ENCODE measurements around the gene C1QA. TPM values are rescaled to one million over a fixed set of nuclear protein-coding genes. Genes with fewer than 3 reads are reported as not detected.

Gene C1QA
- total RNA-seq, 4 donors from 2014 or later = 38.9 to 120 (median 65.3) TPM

DNA sequence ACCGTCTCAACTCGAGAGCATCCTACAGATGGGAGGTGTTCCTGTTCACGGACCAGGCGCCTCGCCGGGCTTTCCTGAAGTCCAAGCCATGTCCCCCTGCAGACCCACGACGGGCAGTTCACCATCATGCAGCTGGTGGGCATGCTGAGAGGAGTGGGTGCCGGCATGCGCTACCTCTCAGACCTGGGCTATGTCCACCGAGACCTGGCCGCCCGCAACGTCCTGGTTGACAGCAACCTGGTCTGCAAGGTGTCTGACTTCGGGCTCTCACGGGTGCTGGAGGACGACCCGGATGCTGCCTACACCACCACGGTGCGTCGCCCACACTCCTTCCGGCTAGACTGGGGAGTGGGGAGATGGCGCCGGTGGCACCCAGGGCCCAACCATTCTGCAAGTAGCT is 37.7 kb upstream of the C1QA start:
- Histone ChIP-seq H3K27ac (no peak overlapping the region), H3K9me3 (no peaks in the 10 kb centered on the region), H3K4me1 (peaks cover 0 to 3% of the 10 kb centered on the region in 2 donors), H3K36me3 (no peaks in the 10 kb centered on the region), H3K4me3 (replicated peaks in 1 of 3) (no peak overlapping the region), H3K27me3 (no peaks in the 10 kb centered on the region)
- intact Hi-C loops (cut with DNase I) = no loop called here
- no peak for DNase-seq
- 61 to 79% methylated on average over 12 to 15 of the region's 24 CpGs for WGBS, 2 donors
- TF ChIP-seq POLR2A (IDR thresholded peaks at IDR 0.05) = no peak

DNA sequence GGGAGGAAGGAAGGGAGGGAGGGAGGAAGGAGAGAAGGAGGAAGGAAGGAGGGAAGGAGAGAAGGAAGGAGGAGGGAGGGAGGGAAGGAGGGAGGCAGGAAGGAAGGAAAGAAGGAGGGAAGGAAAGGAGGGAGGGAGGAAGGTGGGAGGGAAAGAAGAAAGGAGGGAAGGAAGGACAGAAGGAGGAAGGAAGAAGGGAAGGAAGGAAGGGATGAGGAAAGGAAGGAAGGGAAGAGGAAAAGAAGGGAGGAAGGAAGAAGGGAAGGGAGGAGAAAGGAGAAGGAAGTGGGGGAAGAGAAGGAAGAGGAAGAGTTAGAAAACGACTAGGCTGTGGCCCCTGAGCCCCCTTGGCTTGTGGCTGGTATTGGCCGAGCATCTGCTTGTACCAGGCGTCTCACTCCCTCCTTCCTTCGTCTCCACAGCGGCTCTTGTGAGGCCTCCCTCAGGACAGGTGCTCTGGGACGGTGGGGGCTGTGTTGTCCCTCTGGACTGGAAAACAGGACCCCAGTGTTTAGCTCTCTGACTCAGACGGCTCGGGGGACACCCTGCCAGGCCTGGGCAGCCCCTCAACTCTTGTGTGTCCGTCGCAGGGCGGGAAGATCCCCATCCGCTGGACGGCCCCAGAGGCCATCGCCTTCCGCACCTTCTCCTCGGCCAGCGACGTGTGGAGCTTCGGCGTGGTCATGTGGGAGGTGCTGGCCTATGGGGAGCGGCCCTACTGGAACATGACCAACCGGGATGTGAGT is 36.2 kb upstream of the C1QA start:
- Histone ChIP-seq H3K9me3 (no peaks in the 10 kb centered on the region), H3K27ac (no peak overlapping the region), H3K4me1 (peaks cover 0 to 3% of the 10 kb centered on the region in 2 donors), H3K36me3 (no peaks in the 10 kb centered on the region), H3K27me3 (no peaks in the 10 kb centered on the region), H3K4me3 (replicated peaks in 1 of 3) (no peak overlapping the region)
- intact Hi-C loops (cut with DNase I) = no loop called here
- peak in 1 of 2 donors; percentile 10 for DNase-seq
- 50% methylated on average over 6 to 12 of the region's 22 CpGs for WGBS, 2 donors
- no peak for TF ChIP-seq POLR2A (IDR thresholded peaks at IDR 0.05)
- TF ChIP-seq, protein P1, sequence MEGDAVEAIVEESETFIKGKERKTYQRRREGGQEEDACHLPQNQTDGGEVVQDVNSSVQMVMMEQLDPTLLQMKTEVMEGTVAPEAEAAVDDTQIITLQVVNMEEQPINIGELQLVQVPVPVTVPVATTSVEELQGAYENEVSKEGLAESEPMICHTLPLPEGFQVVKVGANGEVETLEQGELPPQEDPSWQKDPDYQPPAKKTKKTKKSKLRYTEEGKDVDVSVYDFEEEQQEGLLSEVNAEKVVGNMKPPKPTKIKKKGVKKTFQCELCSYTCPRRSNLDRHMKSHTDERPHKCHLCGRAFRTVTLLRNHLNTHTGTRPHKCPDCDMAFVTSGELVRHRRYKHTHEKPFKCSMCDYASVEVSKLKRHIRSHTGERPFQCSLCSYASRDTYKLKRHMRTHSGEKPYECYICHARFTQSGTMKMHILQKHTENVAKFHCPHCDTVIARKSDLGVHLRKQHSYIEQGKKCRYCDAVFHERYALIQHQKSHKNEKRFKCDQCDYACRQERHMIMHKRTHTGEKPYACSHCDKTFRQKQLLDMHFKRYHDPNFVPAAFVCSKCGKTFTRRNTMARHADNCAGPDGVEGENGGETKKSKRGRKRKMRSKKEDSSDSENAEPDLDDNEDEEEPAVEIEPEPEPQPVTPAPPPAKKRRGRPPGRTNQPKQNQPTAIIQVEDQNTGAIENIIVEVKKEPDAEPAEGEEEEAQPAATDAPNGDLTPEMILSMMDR (IDR thresholded peaks at IDR 0.05) = no peak

DNA sequence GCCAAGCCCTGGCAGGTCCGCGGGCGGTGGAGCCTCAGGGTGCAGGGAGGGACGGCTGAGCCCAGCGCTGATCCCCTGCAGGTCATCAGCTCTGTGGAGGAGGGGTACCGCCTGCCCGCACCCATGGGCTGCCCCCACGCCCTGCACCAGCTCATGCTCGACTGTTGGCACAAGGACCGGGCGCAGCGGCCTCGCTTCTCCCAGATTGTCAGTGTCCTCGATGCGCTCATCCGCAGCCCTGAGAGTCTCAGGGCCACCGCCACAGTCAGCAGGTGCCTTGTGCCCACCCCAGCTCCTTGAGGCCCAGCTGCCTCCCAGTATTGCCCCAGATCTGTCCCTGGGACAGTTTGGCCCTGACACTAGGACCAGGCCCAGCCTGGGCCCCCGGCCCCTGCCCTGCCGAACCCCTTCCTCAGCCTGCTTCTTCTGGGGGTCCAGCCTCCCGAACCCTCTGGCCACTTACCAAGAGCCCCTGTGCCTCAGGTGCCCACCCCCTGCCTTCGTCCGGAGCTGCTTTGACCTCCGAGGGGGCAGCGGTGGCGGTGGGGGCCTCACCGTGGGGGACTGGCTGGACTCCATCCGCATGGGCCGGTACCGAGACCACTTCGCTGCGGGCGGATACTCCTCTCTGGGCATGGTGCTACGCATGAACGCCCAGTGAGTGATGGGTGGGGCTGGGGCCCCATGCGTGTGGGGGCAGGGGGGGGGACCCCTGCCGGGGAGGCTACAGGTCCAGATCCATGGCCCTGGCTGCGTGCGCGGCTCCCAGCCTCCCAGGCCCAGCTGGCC is 35.4 kb upstream of the C1QA start:
- TF ChIP-seq, protein P1 (IDR thresholded peaks at IDR 0.05) = no peak
- TF ChIP-seq POLR2A (IDR thresholded peaks at IDR 0.05) = no peak
- Histone ChIP-seq H3K27me3 (no peaks in the 10 kb centered on the region), H3K36me3 (no peaks in the 10 kb centered on the region), H3K9me3 (no peaks in the 10 kb centered on the region), H3K4me3 (replicated peaks in 1 of 3) (no peak overlapping the region), H3K4me1 (peaks cover 0 to 3% of the 10 kb centered on the region in 2 donors), H3K27ac (no peak overlapping the region)
- 62 to 65% methylated on average over 15 to 20 of the region's 39 CpGs for WGBS, 2 donors
- no peak for DNase-seq
- intact Hi-C loops (cut with DNase I) = no loop called here

DNA sequence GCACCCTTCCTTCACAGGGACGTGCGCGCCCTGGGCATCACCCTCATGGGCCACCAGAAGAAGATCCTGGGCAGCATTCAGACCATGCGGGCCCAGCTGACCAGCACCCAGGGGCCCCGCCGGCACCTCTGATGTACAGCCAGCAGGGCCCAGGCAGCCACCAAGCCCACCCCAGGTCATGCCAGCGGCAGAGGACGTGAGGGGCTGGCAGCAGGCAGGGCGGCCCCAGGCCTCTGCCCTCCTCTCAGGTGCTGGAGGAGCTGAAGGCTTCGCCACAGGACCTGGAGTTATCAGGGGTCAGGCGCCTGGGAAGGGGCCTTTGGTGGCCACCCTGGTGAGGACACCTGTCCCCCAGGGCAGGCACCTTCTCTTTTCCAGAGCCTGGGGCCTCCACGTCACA is 34.8 kb upstream of the C1QA start:
- 83 to 100% methylated on average over 2 to 3 of the region's 12 CpGs for WGBS, 2 donors
- no peaks in the 10 kb centered on the region for H3K9me3 ChIP-seq
- peaks cover 0 to 3% of the 10 kb centered on the region in 2 donors for H3K4me1 ChIP-seq
- intact Hi-C loops (cut with DNase I) = no loop called here
- H3K27me3 ChIP-seq = no peaks in the 10 kb centered on the region
- TF ChIP-seq, protein P1 (IDR thresholded peaks at IDR 0.05) = no peak
- no peak for TF ChIP-seq POLR2A (IDR thresholded peaks at IDR 0.05)
- DNase-seq = no peak
- no peaks in the 10 kb centered on the region for H3K36me3 ChIP-seq
- H3K4me3 ChIP-seq (replicated peaks in 1 of 3) = no peak overlapping the region
- no peak overlapping the region for H3K27ac ChIP-seq

DNA sequence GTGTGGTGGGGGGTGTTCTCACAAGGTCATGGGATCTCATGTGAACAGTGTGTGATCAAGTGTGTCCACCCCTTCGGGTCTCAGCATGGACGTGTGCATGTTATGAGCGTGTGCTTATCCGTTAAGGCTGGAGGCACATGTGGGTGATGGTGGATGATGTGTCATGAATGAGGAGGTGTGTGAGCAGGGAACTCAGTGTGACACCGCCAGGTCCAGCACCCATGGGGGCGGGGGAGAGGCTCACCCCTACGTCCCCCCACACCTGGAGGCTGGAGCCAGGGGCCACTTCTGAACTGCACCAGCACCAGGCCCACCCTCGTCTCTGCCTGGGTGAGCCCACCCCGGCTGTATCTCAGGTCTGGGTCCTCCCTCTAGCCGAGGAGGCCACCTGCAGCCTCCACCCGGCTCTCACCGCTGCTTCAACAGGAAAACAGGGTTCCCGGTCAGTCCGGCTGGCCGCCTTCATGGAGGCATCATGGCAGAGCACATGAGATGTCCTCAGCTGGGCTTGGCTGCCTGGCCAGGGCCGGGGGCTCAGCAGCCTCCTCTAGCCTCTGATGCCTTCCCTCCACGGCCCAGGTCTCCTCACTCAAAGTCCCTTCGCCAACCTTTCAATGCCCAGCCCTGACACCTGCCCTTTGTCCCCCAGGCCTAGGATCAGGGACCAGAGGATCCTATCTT is 34.2 kb upstream of the C1QA start:
- no peak overlapping the region for H3K27ac ChIP-seq
- intact Hi-C loops (cut with DNase I) = no loop called here
- H3K27me3 ChIP-seq = no peaks in the 10 kb centered on the region
- WGBS, 2 donors = 85 to 90% methylated on average over 12 to 15 of the region's 18 CpGs
- peaks cover 0 to 3% of the 10 kb centered on the region in 2 donors for H3K4me1 ChIP-seq
- no peak for TF ChIP-seq POLR2A (IDR thresholded peaks at IDR 0.05)
- TF ChIP-seq, protein P1 (IDR thresholded peaks at IDR 0.05) = no peak
- no peak overlapping the region for H3K4me3 ChIP-seq (replicated peaks in 1 of 3)
- DNase-seq = no peak
- H3K9me3 ChIP-seq = no peaks in the 10 kb centered on the region
- no peaks in the 10 kb centered on the region for H3K36me3 ChIP-seq
